Measurements from ENCODE around the gene NMNAT3.

DNA sequence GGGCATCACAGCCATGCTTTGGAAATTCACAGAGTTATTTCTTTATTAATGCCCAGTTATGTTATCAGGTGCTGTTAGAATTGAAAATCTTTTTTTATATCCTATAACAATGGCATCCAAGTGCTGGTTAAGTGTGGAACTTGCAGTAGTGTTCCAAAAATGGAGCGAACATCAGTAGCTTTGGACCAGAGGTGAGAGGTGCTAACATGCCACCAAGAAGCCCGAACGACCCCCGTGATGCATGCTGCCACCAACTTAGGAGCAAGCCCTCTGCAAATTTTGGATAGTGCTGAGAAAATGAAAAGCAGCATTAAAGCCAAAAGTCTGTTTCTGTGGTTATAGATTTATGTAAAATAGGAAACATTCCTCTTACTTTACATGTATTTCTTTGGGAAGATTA lies 163.0 kb downstream of the NMNAT3 start:
- TF ChIP-seq, protein P1, sequence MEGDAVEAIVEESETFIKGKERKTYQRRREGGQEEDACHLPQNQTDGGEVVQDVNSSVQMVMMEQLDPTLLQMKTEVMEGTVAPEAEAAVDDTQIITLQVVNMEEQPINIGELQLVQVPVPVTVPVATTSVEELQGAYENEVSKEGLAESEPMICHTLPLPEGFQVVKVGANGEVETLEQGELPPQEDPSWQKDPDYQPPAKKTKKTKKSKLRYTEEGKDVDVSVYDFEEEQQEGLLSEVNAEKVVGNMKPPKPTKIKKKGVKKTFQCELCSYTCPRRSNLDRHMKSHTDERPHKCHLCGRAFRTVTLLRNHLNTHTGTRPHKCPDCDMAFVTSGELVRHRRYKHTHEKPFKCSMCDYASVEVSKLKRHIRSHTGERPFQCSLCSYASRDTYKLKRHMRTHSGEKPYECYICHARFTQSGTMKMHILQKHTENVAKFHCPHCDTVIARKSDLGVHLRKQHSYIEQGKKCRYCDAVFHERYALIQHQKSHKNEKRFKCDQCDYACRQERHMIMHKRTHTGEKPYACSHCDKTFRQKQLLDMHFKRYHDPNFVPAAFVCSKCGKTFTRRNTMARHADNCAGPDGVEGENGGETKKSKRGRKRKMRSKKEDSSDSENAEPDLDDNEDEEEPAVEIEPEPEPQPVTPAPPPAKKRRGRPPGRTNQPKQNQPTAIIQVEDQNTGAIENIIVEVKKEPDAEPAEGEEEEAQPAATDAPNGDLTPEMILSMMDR (conservative IDR thresholded peaks at IDR 0.05; ENCODE audit: low read length) = no peak
- TF ChIP-seq EZH2phosphoT487 (IDR thresholded peaks at IDR 0.05; ENCODE audit: borderline replicate concordance, low read depth, low read length) = no peak
